GM10266 (cell line): ENCODE data around the gene HSFX1.
"Not testable (repeated sequence)": the region's sequence is repeated elsewhere in the genome, so short reads cannot be mapped to it uniquely, and the experiment has no call there.

Experiments used
- DNase-seq: peaks from one replicate; pipeline ENCODE4 v3.0.0; 2012; ENCODE audit errors: extremely low spot score
- TF ChIP-seq, protein P1 (sequence below): IDR thresholded peaks from 2 replicates; pipeline ENCODE4 v1.5.1; 2012; ENCODE audit warnings: mild to moderate bottlenecking, low read depth; ENCODE audit not compliant: control insufficient read depth, insufficient read depth; ENCODE audit errors: missing control alignments

HSFX1 gene, protein sequence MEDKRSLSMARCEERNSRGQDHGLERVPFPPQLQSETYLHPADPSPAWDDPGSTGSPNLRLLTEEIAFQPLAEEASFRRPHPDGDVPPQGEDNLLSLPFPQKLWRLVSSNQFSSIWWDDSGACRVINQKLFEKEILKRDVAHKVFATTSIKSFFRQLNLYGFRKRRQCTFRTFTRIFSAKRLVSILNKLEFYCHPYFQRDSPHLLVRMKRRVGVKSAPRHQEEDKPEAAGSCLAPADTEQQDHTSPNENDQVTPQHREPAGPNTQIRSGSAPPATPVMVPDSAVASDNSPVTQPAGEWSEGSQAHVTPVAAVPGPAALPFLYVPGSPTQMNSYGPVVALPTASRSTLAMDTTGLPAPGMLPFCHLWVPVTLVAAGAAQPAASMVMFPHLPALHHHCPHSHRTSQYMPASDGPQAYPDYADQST

DNA sequence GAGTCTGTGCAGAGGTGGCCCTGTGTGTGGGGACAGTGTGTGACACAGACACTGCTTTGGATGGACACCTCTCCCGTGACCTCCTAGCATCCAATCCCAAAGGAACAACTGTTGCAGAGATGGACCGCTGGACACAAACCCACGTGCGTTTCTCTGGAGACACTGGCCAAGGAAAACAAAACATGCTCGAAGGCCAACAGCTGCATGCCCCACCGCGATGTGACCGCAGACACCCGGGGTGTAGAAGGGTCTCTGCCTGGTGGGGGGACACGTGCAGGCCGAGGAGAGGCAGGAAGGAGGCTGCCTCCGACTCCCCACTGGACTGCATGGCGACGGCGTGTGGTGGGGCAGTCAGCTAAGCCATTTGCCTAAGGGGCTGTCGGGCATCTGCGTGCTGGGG lies at the start of gene HSFX1:
Gene HSFX1 (plus strand): TSS at position 301 of the 400 bp plus-strand sequence. CDS start 614 bp downstream, outside the sequence.
- not testable (repeated sequence) for DNase-seq

DNA sequence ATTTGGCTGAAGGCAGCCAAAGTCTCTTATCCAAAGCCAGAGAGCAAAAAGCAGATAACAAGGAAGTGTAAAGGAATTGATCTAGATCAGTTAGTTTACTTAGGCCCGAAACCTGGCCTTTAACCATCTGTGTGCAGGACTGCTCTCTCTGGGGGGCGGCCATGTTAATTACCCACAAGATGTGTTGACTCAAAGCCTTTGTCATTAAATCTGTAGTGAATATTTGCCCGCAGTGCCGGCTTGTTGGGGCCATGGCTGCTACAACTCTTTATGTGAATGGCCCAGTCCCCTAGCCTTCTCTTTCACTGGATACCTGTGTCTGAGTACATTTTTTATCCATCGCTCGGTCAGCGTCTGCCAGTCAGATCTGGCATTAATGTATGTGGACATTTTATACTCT lies 46.6 kb upstream of the HSFX1 start:
- DNase-seq = not testable (repeated sequence)

DNA sequence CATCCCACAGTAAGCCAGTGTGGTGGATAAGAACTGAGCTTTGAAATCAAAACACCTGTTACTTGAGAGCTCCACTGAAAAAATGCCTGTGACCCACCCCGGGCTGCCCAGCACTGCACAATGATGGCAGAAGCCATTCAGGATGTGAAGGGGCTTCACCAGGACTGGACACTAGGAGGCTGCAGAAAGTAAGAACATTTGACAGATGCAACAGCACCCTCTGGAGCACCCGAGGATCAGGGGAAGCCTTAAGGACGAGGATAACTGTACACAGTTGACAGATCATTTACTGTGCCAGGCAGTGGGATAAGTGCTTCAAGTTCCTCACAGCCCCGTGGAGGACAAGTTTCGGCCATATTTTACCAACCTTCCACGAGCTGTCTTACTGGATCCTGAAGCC lies 31.6 kb upstream of the HSFX1 start:
- not testable (repeated sequence) for DNase-seq

DNA sequence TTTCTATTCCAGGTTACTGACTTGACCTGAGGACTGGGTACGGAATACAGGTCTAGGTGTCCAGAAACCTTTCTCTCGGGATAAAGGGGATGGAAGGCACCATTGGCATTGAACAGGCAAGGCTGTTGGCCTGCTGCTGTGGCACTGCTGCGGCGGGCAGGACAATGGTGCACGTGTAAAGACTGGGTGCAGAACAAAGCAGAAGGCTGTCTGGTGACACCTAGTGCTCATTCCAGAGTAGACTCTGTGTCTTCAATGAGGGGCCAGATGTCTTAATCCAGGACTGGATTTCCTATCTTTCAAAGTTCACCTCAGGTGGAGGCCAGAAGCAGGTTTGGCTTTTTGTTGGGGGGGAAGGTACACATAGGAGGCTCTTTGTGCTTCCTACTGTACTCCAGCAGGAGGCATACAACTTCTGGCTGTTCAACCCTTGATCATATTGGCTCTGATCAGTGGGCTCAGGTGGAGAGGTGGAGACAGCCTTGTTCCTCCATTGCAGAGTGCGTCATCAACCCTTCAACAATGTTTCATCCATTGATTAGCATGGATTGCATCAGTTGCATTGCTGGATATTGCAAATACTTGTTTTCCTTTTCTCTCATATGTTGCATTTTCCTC lies 27.4 kb upstream of the HSFX1 start:
- DNase-seq = not testable (repeated sequence)

DNA sequence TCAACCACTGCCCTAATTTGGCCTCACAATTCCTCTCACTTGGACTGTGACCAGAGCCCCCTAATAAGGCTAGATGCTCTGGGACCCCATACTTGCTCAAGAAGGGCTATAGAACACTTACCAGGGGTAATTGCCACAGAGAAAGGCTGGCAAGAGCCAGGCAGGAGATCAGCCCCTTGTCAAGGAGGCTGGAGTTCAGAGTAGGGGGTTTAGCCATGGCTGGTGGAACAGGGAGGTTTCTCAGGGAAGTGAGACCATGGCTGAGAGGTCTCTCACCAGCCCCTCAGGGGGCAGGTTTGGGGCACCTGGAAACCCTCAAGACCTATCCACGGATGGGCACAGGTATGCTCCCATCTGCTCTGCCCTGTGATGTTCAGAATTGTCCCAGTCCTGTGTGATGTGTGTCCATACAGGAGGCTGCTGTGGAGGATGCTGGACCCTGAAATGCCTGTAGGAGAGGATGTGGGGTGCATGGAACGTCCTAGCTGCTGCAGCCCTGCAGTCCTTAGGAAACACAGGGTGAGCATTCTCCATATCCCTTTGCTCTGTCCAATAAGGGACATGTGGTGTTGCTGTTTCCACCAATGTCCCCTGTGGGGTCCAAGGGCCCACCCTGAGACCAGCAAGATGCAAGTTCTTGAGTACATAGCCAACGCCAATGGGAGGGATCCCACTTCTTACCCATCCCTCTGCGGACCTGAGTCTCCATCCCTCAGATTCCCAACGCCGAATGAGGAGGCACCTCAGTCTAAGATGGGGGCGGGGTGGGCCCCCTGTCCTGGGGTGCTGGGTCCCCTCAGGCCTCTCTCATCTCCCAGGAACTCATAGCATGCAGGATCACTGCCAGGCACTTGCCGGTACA lies 16.4 kb upstream of the HSFX1 start:
- DNase-seq = no peak
- TF ChIP-seq, protein P1, sequence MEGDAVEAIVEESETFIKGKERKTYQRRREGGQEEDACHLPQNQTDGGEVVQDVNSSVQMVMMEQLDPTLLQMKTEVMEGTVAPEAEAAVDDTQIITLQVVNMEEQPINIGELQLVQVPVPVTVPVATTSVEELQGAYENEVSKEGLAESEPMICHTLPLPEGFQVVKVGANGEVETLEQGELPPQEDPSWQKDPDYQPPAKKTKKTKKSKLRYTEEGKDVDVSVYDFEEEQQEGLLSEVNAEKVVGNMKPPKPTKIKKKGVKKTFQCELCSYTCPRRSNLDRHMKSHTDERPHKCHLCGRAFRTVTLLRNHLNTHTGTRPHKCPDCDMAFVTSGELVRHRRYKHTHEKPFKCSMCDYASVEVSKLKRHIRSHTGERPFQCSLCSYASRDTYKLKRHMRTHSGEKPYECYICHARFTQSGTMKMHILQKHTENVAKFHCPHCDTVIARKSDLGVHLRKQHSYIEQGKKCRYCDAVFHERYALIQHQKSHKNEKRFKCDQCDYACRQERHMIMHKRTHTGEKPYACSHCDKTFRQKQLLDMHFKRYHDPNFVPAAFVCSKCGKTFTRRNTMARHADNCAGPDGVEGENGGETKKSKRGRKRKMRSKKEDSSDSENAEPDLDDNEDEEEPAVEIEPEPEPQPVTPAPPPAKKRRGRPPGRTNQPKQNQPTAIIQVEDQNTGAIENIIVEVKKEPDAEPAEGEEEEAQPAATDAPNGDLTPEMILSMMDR = no peak

DNA sequence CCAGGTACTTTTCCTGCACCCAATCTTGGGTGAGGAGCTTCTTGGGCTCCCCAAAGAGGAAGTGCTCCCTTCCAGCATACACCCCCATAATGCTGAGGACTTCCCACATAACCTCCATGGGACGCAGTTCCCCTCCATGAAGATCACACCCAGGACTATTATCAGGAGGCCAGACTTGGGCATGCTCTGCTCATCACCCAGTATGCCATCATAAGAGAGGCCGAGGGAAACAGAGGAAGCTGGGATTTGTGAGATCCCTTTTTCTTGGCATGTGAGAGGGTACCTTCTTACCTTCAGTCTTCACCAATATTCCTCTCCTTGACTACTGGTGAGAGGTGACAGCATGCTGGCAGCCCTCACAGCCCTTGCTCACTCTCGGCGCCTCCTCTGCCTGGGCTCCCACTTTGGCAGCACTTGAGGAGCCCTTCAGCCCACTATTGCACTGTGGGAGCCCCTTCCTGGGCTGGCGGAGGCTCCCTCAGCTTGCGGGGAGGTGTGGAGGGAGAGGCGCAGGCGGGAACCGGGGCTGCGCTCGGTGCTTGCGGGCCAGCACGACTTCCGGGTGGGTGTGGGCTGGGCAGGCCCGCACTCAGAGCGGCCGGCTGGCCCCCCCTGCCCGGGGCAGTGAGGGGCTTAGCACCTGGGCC lies 15.7 kb upstream of the HSFX1 start:
- TF ChIP-seq, protein P1 = no peak
- DNase-seq = no peak

DNA sequence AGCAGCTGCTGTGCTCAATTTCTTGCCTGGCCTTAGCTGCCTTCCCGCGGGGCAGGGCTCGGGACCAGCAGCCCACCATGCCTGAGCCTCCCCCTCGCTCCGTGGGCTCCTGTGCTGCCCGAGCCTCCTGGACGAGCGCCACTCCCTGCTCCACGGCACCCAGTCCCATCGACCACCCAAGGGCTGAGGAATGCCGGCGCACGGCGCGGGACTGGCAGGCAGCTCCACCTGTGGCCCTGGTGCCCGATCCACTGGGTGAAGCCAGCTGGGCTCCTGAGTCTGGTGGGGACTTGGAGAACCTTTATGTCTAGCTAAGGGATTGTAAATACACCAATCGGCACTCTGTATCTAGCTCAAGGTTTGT lies 15.2 kb upstream of the HSFX1 start:
- DNase-seq = not testable (repeated sequence)

DNA sequence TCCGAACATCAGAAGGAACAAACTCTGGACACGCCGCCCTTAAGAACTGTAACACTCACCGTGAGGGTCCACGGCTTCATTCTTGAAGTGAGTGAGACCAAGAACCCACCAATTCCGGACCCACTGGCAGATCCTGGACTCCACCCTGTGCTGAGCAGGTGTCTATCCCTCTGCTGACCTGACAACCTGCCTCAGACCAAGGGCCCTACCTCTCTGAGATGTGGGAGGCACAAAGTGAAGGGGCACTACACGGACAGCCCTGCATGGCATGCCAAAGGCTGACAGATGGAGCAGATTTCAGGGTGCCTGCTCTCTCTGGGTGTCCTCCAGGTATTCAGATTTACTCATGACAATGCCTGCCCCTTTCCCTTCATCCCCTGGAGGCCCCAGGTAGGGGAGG lies 14.0 kb upstream of the HSFX1 start:
- TF ChIP-seq, protein P1 = no peak
- DNase-seq = no peak

DNA sequence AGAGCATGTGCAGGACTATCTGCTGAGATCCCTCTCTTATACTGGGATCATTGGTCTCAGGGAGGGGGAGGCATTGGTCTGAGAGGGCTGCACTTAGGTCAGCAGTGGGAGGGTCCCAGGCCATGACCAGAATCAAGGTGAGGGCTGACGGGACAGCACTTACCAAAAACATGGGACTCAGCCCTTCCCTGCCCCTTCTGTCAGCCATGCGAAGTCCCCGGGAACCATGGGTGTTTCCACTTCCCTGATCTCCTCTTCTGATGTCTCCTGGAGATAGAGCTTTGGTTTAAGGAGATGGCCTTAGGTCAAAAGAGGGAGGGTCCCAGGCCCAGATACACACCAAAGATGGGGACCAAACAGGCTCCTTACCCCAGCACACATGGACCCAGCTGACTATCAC lies 12.9 kb upstream of the HSFX1 start:
- TF ChIP-seq, protein P1 = no peak
- DNase-seq = no peak

DNA sequence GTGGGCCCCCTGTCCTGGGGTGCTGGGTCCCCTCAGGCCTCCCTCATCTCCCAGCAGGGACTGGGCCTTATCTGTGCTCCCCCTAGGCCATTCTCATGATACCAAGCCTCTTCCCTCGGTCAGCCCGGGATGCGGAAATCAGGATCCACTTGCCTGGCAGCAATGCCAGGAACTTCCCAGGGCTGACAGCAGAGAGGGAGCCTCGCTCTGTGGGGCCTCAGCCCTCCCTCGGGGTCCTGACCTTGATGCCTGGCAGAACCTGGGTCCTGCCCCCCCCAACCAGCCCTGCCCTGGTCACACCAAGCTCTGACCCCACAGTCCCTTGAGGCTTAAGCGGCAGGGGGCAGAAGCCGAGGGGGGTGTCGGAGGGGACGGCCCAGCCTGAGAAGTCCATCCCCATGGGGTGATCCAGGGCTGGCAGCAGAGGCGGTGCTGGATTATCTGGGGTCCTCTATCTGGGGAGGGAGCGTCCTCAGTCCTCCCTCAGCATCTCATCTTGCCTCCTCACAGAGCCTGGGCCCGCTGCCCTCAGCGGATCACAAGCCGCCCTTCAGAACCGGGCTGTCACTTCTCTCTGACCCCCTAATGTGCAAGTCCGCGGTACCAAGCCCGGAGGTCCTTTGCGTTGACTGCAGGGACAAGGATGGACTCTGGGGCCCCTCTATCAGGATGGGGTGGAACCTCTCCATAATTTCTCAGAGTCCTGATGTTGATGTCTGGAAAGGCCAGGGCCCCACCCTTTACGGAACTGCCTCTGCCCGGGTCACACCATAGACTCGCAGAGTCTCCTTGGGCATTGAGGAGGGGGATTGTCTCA lies 11.8 kb upstream of the HSFX1 start:
- DNase-seq = not testable (repeated sequence)
